Stimulated activated effector memory CD8-positive, alpha-beta T cell treated with anti-CD3 and anti-CD28 coated beads, Interleukin-12 subunit alpha, Interleukin-12 subunit beta, amount 100 ng/mL, for 72 hours (primary cell): ENCODE measurements around the gene SLC35G6.
A peak's percentile ranks its signal among the peaks of the same experiment; 100 is the strongest.
"Not testable (repeated sequence)": the region's sequence is repeated elsewhere in the genome, so short reads cannot be mapped to it uniquely, and the experiment has no call there.

Source experiments
- ATAC-seq: fragments of 150-1000 bp; cut with Tn5 transposase; 2 replicates; pipeline ENCODE4 v1.10.0; 2021
- DNase-seq, 2 donors: peaks; one replicate each; pipeline ENCODE4 v3.0.0; 2021 to 2022; ENCODE audit warnings: low spot score in 2 of 2
- H3K27ac Mint-ChIP-seq: one replicate; pipeline ENCODE4 v1.8.0; 2022; ENCODE audit warnings: mild to moderate bottlenecking, mixed read lengths
- H3K36me3 Mint-ChIP-seq: one replicate; pipeline ENCODE4 v1.8.0; 2022; ENCODE audit warnings: mild to moderate bottlenecking, mixed read lengths
- H3K4me1 Mint-ChIP-seq: one replicate; pipeline ENCODE4 v1.8.0; 2022; ENCODE audit warnings: mixed read lengths
- H3K4me3 Mint-ChIP-seq: one replicate; pipeline ENCODE4 v1.8.0; 2022; ENCODE audit warnings: mild to moderate bottlenecking, mixed read lengths
- H3K9me3 Mint-ChIP-seq: one replicate; pipeline ENCODE4 v1.8.0; 2022; ENCODE audit warnings: mixed read lengths

SLC35G6 gene

DNA sequence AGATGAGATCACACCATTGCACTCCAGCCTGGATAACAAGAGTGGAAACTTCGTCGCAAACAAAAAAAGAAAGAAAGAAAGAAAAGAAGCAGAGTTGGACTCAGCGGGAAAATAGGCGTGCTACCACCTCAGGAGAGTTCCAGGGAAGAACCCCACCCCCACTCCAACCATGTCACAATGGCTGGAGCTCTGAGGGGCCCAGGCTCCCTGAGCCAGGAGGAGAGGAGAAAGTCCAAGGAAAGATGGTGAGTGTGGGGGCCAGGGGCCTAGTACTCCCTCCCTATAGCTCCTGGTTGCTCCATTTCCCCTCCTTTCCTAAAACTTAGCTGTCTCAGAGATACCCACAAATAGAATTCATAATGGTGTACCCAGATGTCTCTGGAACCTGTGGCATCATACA, at the start of gene SLC35G6:
Gene SLC35G6 (plus strand): TSS at position 172 of the 400 bp plus-strand sequence. CDS start 71 bp downstream, at position 243.
- Mint-ChIP-seq H3K4me1 (peaks cover 78% of the 10 kb centered on the region), H3K27ac (peak within 1 kb of the TSS; percentile 100), H3K4me3 (peak within 1 kb of the TSS; percentile 100), H3K36me3 (peaks cover 59% of the 10 kb centered on the region)
- ATAC-seq, H3K9me3 Mint-ChIP-seq, DNase-seq: not testable (repeated sequence)

DNA sequence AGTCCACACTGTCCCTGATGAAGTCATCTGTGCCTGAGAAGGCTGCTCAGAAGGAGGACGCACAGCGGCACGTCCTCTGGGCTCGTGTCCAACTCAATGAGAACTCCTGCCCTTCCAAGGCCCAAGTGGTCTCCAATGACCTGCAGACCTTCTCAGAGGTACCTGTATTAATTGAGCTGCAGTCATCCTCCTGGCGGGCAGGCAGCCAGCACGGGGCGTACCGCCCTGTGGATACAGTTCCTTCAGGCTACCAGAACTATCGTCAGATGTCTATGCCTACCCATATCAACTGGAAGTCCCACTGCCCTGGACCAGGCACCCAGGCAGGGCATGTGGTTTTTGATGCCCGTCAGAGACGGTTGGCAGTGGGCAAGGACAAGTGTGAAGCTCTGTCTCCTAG, 49.0 kb upstream of the SLC35G6 start:
- no peak overlapping the region for H3K4me3 Mint-ChIP-seq
- H3K27ac Mint-ChIP-seq: no peak overlapping the region
- ATAC-seq (no peak), DNase-seq (no peak)
- peaks cover 20% of the 10 kb centered on the region for H3K36me3 Mint-ChIP-seq
- no peaks in the 10 kb centered on the region for H3K9me3 Mint-ChIP-seq
- peaks cover 12% of the 10 kb centered on the region for H3K4me1 Mint-ChIP-seq

DNA sequence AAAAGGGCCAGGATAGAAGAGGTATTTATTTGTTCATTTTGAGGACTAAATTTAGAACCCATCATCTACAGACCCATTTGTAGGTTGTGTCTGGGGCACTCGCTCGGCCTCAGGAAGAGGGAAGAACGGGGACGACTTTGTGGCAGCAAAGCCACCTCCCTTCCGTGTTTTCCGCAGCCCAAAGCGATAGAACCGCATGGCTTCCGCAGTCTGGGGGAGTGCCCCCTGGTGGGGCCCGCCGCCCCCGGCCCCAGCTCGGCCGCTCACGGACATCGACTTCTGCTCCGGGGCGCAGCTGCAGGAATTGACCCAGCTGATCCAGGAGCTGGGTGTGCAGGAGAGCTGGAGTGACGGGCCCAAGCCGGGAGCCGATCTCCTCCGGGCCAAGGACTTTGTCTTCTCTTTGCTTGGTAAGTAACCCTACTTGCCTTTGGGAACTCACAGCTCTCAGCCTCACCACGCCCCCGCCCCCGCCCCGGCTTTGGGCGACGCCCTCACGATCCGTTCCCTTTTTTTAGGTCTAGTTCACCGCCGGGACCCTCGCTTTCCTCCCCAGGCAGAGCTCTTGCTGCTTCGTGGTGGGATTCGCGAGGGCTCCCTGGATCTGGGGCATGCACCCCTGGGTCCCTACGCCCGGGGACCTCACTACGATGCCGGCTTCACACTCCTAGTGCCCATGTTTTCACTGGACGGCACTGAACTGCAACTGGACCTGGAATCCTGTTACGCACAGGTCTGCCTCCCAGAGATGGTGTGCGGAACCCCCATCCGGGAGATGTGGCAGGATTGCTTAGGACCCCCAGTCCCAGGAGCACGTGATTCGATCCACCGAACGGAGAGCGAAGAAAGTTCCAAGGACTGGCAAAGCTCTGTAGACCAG, 45.3 kb upstream of the SLC35G6 start:
- DNase-seq (peak; percentile 56 to 86), ATAC-seq (peak; percentile 32)
- Mint-ChIP-seq H3K4me1 (peaks cover 41% of the 10 kb centered on the region), H3K9me3 (no peaks in the 10 kb centered on the region), H3K4me3 (peak overlapping the region; percentile 90), H3K36me3 (peaks cover 42% of the 10 kb centered on the region), H3K27ac (peak overlapping the region; percentile 92)

DNA sequence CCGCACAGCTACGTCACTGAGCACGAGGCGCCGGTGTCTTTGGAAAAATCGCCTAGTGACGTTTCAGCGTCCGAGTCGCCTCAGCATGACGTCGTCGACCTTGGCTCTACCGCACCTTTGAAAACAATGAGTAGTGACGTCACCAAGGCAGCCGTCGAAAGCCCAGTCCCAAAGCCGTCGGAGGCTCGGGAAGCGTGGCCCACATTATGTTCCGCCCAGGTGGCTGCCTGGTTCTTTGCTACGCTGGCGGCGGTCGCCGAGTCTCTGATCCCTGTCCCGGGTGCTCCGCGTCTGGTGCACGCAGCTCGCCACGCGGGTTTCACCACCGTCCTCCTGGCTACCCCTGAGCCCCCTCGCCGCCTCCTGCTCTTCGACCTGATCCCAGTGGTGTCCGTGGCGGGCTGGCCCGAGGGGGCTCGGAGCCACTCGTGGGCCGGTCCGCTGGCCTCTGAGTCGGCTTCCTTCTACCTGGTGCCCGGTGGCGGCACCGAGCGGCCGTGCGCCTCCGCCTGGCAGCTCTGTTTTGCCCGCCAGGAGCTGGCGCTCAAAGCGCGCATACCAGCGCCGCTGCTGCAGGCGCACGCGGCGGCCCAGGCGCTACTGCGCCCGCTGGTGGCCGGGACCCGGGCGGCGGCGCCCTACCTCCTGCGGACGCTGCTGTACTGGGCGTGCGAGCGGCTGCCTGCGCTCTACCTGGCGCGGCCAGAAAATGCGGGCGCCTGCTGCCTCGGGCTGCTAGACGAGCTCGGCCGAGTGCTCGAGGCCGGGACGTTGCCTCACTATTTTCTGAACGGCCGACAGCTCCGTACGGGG, 44.5 kb upstream of the SLC35G6 start:
- Mint-ChIP-seq H3K36me3 (peaks cover 42% of the 10 kb centered on the region), H3K4me3 (peak overlapping the region; percentile 90), H3K4me1 (peaks cover 43% of the 10 kb centered on the region), H3K9me3 (no peaks in the 10 kb centered on the region), H3K27ac (peak overlapping the region; percentile 92)
- peak; percentile 83 for ATAC-seq
- DNase-seq: peak; percentile 78 to 85

DNA sequence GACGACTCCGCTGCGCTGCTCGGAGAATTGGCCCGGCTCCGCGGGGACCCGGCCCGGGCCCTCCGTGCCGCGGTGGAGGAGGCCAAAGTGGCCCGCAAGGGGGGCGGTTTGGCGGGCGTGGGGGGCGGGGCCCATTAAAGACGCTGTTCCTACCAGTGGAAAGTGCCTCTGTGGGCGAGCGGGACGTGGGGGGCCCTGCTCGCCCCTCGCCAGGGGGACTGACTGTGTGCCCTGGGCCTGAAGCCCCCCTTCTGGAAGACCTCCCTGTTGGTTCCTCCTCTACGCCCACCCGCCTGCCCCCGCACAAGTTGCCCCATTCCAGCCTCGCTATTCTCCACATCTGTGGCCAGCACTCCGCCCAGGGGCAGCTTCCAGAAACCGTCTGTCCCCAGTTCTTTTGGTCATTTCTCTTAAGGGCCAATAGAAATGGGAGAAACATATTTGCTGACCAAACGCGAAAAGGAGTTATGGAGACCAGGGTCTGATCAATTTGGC, 43.8 kb upstream of the SLC35G6 start:
- DNase-seq (no peak), ATAC-seq (no peak)
- Mint-ChIP-seq H3K27ac (no peak overlapping the region), H3K9me3 (no peaks in the 10 kb centered on the region), H3K4me3 (peak overlapping the region; percentile 90), H3K4me1 (peaks cover 43% of the 10 kb centered on the region), H3K36me3 (peaks cover 42% of the 10 kb centered on the region)

DNA sequence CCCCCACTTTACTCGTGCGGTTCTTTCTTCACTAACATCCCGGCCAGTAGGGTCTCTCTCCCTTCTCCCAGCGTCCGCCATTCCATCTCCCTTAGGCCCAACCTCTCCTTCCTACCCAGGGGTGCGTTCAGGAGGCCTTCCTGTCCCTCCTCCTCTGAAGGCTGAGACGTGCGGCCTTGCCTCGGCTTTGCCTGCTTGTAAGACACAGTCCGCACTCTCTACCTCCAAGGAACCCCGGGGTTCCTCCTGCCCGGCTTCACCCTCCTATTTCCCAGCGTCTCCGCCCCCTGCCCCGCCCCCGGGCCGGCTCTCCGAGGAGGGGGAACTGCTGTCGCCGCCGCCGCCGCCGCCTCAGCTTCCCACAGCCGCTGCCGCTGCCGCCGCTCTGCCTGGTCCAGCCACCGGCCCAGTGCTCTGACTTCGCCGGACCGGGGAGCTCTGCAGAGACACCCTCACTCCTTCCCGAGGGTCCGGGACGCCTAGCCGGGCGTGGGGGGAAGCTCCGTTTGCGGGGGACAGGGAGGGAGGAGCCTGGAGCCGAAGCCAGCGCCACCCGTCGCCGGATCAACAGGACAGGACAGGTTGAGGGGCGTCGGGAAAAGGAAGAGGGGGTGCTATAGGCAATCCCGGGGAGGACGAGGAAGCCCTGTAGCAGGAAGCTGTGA, 43.2 kb upstream of the SLC35G6 start:
- peak overlapping the region; percentile 90 for H3K4me3 Mint-ChIP-seq
- no peak for ATAC-seq
- peak overlapping the region; percentile 79 for H3K27ac Mint-ChIP-seq
- peaks cover 43% of the 10 kb centered on the region for H3K4me1 Mint-ChIP-seq
- H3K9me3 Mint-ChIP-seq: no peaks in the 10 kb centered on the region
- H3K36me3 Mint-ChIP-seq: peaks cover 42% of the 10 kb centered on the region
- peak; percentile 22 to 60 for DNase-seq

DNA sequence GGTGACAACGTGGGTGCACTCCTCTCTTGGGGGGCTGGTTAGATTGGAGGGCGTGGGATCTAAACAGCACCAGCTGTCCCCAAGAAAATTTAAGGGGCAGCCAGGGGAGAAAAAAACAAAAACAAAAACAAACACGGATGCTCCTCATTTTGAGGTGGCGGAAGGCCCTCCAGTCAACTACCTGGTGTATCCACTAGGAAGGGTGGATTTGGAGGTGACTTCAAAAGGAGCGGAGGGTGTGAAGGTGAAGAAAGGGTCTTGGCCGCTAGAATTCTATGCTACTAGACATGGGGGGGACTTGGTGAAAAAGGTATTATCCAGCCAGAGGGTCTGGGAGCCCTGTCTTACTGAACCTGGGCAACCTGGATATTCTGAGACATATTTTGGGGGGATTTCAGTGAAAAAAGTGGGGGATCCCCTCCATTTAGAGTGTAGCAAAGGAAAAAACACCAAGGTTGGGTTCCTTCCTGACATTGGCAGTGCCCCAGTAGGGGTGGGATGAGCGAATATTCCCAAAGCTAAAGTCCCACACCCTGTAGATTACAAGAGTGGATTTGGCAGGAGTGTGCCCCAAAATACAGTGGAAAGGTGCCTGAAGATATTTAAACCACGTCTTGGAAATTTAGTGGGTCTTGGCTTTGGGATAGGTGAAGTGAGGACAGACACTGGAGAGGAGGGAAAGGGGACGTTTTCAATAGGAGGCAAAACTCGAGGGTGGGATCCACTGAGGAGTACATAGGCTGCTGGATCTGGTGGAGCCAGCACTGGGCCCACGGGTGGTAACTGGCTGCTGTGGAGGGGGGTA, 42.4 kb upstream of the SLC35G6 start:
- peaks cover 42% of the 10 kb centered on the region for H3K36me3 Mint-ChIP-seq
- H3K27ac Mint-ChIP-seq: peak overlapping the region; percentile 79
- DNase-seq: no peak
- H3K4me3 Mint-ChIP-seq: peak overlapping the region; percentile 90
- no peak for ATAC-seq
- peaks cover 43% of the 10 kb centered on the region for H3K4me1 Mint-ChIP-seq
- no peaks in the 10 kb centered on the region for H3K9me3 Mint-ChIP-seq

DNA sequence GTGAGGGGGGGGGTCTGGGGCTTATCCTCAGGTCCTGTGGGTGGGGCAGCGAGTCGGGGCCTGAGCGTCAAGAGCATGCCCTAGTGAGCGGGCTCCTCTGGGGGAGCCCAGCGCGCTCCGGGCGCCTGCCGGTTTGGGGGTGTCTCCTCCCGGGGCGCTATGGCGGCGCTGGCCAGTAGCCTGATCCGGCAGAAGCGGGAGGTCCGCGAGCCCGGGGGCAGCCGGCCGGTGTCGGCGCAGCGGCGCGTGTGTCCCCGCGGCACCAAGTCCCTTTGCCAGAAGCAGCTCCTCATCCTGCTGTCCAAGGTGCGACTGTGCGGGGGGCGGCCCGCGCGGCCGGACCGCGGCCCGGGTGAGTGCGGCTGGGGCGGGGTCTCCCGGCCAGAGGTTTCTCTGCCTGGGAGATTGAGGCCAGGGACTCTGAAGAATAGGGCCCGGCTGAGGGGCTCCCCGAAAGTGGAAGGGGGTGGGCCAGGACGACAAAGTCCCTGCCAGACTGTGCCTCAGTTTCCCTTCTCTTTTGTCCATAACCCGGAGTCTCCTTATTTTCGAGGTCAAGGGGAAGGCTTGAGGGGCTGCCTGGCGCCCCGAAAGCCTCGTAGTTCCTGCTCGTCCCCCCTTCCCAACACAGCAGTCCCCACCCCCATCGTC, 41.7 kb upstream of the SLC35G6 start, which contains the start of gene FGF11:
Gene FGF11 (plus strand): TSS at position 51 of the 651 bp plus-strand sequence. CDS start 109 bp downstream, at position 160.
- H3K9me3 Mint-ChIP-seq: no peaks in the 10 kb centered on the region
- peaks cover 42% of the 10 kb centered on the region for H3K36me3 Mint-ChIP-seq
- no peak for DNase-seq
- ATAC-seq: no peak
- H3K4me3 Mint-ChIP-seq: peak within 1 kb of the TSS; percentile 90
- peaks cover 43% of the 10 kb centered on the region for H3K4me1 Mint-ChIP-seq
- peak within 1 kb of the TSS; percentile 84 for H3K27ac Mint-ChIP-seq

DNA sequence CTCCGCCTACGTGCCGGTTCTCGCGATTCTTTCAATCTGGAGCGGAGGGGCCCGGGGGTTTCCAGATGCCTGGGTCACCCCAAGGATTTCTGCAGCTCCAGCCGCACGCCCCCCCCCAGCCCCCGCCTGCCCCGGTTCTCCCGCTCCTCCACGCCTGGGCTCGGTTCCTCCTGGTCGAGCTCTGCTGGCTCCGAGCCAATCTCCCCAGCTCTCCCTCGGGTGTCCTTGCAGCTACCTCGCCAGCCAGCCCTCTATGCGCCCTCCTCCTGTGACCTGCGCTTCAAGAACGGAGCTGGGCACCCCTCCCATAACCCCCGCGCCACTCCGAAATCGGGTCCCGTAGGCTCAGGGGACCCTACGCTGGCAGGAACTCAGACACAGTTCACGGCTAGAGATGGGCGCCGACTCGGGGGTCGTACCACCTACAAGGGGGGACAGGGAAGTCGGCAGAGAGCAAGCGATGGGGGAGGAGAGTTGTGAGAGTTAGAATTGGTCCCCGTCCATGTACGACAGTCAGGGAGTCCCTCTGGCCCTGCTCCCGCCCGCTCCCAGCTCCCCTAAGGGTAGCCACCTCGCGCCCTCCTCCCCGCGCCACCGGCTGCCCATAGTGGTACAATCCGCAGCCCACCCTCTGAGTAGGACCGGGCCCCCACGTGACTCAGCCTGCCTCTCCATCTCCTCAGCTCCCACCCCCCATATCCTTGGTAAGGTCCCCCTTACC, 41.0 kb upstream of the SLC35G6 start:
- H3K27ac Mint-ChIP-seq: peak overlapping the region; percentile 84

DNA sequence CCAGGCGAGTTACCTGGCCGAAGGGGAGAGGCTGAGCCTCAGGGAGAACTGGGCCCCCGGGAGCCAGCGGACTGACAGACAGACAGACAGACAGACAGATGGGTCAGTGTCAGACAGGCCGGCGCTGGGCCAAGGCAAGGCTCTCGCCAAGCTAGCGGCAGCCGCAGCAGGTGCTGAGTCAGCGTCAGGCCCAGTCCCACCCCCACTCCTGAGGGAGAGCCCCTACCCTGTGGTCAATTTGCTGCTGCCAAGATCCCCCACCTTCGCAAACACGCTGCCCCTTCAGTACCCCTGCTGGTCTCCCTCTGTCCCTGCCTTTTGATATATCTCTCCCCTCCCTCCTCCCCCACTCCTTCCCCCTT, 40.4 kb upstream of the SLC35G6 start:
- peaks cover 35% of the 10 kb centered on the region for H3K36me3 Mint-ChIP-seq
- peak overlapping the region; percentile 90 for H3K4me3 Mint-ChIP-seq
- DNase-seq: peak; percentile 15 to 59
- peaks cover 52% of the 10 kb centered on the region for H3K4me1 Mint-ChIP-seq
- H3K9me3 Mint-ChIP-seq: no peaks in the 10 kb centered on the region
- no peak for ATAC-seq
- H3K27ac Mint-ChIP-seq: peak overlapping the region; percentile 84

More for the DNA sequence above, 41.0 kb upstream of the SLC35G6 start:
- peak overlapping the region; percentile 90 for H3K4me3 Mint-ChIP-seq
- H3K9me3 Mint-ChIP-seq: no peaks in the 10 kb centered on the region
- peak; percentile 18 to 65 for DNase-seq
- H3K36me3 Mint-ChIP-seq: peaks cover 38% of the 10 kb centered on the region
- no peak for ATAC-seq
- peaks cover 47% of the 10 kb centered on the region for H3K4me1 Mint-ChIP-seq

DNA sequence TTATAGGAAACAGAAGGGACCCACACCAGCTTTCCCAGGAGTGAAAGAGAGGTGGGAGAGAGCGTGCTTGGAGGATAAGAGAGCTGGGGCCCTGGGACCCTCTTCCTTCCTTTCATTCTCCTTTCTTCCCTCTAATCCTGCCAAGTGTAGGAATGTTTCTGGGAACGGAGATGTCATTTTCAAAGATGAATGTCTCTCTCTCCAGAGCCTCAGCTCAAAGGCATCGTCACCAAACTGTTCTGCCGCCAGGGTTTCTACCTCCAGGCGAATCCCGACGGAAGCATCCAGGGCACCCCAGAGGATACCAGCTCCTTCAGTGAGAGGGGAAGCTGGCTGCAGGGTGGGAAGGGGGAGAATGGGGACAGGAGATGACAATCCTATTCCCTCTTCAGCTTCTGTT, 40.0 kb upstream of the SLC35G6 start:
- Mint-ChIP-seq H3K4me1 (peaks cover 53% of the 10 kb centered on the region), H3K9me3 (no peaks in the 10 kb centered on the region), H3K27ac (no peak overlapping the region), H3K4me3 (peak overlapping the region; percentile 90), H3K36me3 (peaks cover 31% of the 10 kb centered on the region)
- DNase-seq: no peak
- no peak for ATAC-seq

DNA sequence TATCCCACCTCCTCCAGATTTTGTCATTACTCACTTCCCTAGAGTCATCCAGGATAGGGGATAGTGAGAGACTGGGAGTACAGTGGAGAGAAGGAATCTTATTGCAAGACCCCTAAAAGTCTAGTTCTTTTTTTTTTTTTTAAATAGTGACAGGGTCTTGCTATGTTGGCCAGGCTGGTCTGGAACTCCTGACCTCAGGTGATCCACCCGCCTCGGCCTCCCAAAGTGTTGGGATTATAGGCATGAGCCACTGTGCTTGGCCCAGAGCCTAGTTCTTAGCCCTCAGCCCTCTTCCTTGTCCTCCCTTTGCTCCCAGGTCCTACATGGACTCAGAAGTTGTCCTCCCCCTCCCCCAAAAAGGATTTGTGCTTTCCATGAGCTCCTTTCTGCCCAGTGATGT, 39.1 kb upstream of the SLC35G6 start:
- DNase-seq: no peak
- peaks cover 22% of the 10 kb centered on the region for H3K36me3 Mint-ChIP-seq
- no peak for ATAC-seq
- no peaks in the 10 kb centered on the region for H3K9me3 Mint-ChIP-seq
- no peak overlapping the region for H3K27ac Mint-ChIP-seq
- peaks cover 45% of the 10 kb centered on the region for H3K4me1 Mint-ChIP-seq
- no peak overlapping the region for H3K4me3 Mint-ChIP-seq
